Astrocyte (in vitro differentiated cells and primary cell): ENCODE measurements around the gene IFNL1.

Source experiments
- EZH2 ChIP-seq: IDR thresholded peaks from 2 replicates; pipeline ENCODE4 v1.6.1; 2012; ENCODE audit warnings: mild to moderate bottlenecking, low read length, inconsistent platforms; ENCODE audit not compliant: insufficient read depth
- TF ChIP-seq, protein P1 (sequence below): IDR thresholded peaks from 2 replicates; pipeline ENCODE4 v1.5.1; 2011; ENCODE audit warnings: low read depth, mild to moderate bottlenecking, inconsistent platforms, low read length, moderate library complexity; ENCODE audit not compliant: insufficient read depth

DNA sequence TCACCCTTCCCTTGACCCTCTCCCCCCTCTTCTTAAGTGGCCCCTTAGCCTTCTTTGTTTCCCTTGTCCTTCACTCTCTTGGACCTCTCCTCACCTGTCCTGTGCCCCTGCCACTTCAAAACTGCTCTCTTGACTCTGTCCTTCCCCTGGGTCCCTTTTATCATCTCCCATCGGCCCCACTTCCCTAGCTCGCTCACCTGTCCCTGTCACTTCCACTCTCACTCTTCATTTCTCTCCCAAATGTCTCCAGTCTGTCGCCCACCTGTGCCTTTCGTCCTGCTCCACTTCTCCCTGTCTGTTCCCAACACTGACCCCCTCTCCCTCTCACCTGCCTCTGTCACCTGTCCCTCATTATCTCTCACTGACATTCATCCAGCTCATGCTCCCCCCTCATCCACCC is 699 bp downstream of the IFNL1 start:
- TF ChIP-seq, protein P1, sequence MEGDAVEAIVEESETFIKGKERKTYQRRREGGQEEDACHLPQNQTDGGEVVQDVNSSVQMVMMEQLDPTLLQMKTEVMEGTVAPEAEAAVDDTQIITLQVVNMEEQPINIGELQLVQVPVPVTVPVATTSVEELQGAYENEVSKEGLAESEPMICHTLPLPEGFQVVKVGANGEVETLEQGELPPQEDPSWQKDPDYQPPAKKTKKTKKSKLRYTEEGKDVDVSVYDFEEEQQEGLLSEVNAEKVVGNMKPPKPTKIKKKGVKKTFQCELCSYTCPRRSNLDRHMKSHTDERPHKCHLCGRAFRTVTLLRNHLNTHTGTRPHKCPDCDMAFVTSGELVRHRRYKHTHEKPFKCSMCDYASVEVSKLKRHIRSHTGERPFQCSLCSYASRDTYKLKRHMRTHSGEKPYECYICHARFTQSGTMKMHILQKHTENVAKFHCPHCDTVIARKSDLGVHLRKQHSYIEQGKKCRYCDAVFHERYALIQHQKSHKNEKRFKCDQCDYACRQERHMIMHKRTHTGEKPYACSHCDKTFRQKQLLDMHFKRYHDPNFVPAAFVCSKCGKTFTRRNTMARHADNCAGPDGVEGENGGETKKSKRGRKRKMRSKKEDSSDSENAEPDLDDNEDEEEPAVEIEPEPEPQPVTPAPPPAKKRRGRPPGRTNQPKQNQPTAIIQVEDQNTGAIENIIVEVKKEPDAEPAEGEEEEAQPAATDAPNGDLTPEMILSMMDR = no peak
- TF ChIP-seq EZH2 = no peak
